Measurements from ENCODE around the gene S100A16.
"Not testable (repeated sequence)": the region's sequence is repeated elsewhere in the genome, so short reads cannot be mapped to it uniquely, and the experiment has no call there.

Gene S100A16, protein sequence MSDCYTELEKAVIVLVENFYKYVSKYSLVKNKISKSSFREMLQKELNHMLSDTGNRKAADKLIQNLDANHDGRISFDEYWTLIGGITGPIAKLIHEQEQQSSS

DNA sequence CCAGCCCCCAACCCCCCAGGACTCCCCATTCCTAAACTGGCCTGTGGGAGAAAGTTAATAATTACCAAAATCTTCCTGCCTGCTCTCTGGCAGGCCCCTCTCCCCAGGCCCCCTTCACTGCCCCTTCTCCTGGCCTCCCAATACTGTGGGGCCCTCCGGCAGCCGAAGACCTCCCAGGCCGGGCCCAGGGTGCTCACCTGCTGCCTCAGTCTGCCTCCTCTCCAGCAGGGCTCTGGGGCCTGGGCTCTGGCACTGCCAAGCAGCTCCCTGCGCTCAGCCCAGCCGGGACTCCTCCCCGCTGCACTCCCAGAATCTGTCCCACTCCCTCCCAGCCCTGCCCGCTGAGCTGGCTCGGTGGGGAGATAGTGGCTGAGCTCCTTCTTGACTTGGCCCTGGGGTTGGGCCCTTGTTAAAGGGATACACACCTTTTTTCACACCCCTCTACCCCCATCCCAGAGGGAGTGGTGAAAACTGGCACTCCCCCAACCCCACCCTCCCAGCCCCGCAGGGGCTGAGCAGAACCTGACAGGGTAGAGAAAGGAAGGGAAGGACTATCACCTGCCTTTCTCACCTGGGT, at the start of gene S100A16:
Gene S100A16, minus strand, starts transcription at position 383 of the 577 bp plus-strand sequence. CDS start 4,986 bp downstream, outside the sequence.
- DNase-seq = no peak

DNA sequence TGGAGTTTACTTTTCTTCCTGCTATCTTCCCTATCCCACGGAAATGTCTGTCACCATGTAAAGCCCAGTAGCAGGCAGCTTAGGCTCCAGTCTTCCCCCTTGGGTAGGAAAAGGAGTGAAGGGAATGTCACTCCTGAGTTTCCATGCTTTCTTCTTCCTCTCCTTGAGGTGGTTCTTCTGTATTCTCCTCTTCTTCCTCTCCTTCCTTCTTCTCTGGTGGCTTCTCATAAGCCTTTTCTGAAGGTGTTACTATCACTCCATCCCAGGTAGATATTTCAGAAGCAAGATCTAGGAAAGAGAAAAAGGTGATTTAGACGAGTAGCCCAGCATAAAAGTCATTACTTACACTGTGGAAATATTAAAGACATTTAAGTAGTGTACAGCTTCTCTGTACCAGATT, 49.3 kb upstream of the S100A16 start:
- DNase-seq = no peak

DNA sequence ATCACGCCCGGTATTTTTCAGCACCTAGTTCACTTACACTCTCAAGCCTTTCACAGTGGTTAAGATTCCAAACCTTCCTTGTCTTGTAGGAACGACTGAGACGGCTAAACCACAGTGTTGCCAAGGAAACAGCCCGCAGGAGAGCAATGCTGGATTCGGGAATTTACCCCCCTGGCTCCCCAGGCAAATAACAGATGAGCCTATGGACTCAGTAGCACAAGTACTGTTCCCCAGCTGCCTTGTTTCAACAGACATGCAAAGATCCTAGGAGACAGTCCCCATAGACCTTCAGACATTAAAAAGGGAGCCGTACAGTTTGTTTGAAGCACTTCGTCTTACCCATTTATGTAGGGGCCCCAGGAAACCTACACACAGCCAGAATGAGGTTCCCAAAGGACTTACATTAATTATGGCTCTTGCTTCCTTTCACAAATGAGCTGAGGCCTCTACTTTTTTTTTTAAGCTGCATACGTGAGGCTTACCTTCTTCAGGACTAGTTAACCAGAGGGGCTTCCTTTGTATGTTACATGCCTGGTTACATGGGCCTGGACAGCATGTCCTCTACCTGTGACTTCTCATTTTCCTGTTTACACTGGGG, 48.3 kb upstream of the S100A16 start:
- no peak for DNase-seq

DNA sequence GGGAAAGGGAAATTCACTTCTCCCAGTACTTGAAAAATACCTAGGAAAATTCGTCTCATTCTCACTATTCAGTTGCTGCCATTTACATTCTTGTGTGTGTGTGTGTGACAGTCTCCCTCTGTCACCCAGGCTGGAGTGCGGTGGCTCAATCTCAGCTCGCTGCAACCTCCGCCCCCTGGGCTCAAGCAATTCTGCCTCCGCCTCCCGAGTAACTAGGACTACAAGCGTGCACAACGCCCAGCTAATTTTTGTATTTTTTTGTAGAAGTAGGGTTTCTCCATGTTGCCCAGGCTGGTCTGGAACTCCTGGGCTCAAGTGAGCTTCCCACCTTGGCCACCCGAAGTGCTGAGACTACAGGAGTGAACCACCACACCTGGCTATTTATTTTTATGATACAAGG, 46.7 kb upstream of the S100A16 start:
- no peak for DNase-seq

DNA sequence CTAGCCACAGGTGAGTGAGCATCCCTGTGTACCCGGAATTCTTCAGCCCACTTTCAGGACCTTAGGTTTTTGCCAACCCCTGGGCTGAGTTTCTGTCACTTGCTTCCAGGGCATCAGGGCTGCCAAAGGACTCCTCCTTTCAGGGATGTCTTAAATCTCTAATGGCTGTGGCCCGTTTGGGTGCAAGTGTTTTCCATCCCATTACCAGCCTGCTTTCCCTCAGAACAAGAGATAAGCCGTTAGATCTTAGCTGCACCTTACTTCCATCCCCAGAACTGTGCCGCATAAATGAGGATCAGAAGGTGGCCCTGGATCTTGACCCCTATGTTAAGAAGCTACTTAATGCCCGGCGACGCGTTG, 46.2 kb upstream of the S100A16 start:
- DNase-seq = no peak

DNA sequence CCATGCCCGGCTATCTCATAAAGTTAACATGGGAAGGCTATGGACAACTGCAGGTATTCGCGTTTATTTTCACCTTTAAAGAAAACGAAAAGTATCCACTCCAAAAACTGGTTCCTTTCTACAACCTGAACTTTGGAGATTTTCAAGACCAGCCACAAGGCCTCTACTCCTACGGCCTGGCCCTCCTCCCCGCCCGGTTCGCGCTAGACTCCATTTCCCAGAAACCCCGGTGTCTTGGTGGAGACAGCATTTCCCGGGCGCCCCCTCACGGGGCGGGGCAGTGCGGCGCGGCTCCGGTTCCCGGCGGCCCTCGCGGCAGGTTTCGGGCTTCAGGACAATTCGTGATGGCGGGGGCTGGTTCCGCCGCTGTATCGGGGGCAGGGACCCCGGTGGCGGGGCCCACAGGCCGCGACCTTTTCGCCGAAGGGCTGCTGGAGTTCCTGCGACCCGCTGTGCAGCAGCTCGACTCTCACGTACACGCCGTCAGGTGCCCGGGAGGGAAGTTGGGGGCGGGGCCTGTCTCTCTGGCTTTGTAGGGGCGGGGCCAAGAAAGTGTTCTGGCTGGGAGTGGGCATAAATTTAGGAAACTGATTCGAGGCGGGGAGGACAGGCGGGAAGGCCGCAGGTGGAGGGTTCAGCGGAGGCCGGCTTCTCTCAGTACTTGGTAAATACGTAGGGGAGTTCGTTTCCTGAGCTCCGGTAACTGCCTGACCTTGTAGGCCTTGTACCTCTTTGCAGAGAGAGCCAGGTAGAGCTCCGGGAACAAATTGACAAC, 45.6 kb upstream of the S100A16 start, which contains the start of gene SNAPIN:
Gene SNAPIN, plus strand, starts transcription at position 304 of the 775 bp plus-strand sequence. Its CDS starts 41 bp downstream, at position 345.
- peak; percentile 98 for DNase-seq

DNA sequence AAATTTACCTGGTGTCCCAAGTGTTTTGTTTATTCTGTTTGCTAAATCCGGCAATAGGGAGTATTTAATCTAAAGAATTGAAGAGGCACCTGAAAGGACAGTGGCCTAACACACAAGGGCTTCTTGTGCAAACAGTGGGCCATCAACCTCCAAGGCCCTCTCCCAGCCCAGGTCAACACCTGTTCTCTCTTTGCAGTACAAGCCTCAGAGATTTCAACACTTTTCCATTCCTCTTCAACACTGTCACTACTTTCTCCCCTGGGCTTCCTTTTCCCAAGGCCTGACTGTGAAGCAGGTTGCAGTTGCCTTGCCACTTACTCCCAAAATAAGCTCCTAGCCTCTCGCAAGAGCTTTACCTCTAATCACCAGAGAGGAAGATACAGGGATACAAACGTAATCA, 42.4 kb upstream of the S100A16 start:
- no peak for DNase-seq

DNA sequence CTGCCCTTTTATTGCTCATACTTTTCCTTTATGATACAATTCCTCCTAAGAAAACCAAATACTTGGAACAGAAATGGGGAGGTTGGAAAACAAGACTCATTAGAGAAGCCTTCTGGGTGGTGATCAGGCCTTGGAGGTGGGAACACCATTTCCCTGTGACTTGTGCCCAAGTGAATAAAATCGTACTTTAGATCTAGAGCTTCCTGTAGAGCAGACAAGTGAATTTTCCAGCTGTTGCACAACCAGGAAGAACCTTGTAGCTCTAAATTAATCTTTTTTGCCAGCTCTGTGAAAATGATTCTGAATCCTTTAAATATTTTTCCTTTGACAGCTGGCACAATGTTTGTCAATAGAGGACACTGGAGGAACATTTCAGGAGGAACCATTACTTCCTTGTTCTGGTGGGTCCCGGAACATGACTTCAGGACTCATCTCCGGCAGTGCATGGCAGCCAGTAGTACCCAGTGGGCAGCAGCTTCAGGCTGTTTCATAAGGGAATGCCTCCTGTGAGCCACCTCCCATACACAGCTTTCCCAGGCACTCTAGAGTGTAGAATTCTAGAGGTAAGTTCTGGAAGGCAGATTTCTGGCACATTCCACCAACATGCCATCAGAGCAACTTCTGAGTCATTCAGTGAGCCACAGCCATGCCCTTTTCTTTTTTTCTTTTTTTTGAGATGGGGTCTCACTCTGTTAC, 40.0 kb upstream of the S100A16 start:
- DNase-seq = no peak

DNA sequence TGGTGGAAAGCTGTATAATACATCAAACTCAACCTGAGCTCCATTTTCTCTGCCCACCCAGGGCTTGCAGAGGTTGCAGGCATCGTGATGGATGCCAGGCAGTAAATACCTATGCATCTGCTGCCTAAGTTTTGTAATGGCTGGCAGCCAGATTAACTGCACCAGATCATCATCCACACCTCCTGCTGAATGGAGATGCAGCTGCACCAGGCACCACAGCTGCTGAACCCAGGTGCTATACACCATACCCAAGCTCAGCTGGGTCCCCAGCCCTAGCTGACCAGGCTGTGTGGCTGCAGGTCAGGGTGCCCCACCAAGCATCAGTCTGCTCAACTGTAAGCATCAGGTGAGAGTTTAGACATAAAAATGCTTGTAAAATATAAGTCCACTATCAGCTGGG, 38.8 kb upstream of the S100A16 start:
- DNase-seq = no peak

DNA sequence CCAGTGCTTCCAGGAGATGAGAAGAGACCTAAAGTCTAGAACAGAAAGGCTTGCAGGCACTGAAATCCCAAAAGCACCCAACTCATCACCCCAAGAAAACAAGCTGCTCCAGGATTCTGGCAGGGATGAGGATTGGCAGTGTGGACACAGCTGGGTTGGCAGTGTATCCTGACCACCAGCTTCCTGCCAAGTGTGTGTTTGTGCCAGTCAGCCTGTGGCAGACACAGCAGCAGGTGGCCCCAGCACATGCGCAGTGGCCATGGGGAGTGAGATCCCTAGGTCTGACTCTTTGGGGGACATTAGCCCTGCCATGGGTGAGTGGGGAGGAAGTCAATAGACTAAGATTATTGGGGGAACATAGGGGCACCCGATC, 36.9 kb upstream of the S100A16 start:
- DNase-seq = peak; percentile 29

DNA sequence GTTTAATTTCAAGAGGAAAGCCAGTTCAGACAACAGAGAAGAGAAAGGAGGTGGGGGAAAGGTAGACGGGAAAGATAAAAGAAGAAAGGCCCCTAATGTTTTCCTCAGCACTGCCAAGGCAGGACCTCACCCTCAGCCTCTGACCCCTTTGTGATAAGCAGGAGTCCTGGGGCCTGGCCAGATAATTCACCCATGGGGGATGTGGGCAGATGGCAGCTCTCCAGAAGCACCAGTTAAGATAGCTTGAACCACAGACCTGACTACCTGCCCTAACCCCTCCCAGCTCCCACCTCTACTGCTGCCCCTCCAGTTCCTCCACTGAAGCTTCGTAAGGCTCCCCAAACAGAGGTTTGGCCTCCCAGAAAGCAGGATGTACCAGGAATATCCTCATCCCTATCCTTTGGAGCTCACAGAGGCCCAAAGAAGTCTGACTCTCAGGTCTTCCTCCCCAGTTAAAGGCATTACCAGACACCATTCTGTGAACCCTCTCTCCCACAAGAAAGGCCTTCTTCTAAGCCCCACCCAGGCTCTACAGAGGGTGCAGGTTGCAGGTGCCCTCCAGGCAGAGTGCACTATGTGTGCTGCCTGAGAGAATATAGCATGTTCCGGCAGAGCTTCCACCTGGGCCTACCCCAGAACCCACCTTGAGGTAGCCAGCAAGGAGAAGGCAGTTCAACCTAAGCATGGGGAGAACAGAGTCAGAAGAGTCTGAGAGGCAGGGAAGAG, 36.4 kb upstream of the S100A16 start:
- DNase-seq = no peak

DNA sequence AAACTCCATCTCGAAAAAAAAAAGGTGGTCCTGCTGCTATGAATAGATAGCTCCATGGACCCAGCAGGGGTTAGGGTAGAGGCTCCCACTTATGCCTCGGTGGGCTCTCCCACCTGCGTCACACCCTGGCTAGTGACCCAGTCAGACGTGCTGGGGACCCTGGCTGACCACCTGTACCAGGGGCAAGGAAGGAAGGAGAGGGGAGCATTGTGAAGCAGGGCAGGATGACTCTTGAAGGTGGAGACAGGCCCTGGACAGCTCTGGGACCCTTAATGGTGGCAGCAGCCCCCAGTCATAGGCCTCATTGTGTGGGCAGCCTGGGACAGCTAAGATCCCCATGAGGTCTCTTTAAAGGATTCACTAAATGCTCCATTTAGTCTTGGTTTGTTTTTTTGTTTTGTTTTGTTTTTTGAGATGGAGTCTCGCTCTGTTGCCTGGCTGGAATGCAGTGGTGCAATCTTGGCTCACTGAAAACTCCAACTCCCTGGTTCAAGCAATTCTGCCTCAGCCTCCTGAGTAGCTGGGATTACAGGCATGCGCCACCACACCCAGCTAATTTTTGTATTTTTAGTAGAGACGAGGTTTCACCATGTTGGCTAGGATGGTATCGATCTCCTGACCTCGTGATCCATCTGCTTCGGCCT, 35.2 kb upstream of the S100A16 start:
- DNase-seq = no peak

DNA sequence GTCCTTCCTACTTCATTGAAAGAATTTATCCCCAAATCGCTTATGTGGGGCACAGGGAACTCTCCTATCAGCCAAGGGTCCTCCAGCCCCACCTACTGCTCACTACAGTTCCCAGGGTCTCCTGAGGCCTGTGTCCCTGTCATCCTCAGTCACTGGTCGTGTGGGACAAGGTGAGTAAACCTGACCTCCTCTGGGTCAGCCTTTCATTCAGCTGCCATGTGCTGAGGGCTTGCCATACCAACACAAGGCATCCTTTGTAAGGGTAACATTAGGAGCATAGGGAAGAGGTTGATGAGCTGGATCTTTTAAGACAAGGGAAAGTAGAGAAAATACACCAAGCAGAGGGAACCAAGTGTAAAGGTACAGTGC, 34.4 kb upstream of the S100A16 start:
- DNase-seq = no peak

DNA sequence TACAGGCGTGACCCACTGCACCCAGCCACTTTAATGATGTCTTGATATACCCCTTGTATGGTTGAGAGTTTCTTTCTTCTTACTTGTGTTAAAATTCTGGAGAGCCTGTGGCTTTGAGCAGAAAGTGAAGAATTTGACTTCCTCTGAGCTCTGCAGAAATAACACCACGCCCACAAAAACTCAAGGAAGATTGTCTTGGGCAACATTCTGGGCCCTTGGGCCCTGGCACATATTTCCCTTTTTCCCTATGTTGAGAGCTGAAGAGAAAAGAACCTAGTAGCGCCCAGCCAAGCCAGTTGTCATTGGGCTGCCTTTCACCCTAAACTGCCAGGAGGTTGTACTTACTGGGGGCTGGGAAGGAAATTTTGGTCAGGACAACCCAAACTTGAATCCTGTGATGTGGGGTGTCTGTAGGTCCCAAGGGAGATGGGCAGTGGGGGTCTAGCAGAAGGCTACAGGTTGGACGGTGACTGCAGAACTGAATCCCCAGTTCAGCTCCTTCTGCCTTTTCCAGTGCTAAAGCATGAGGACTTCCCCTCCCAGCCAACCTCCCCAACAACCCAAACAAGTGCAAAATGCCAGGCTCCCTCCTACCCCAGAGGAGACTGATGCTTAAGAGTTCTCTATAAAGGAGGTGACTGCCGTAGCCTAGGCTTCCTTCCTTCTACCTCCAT, 33.9 kb upstream of the S100A16 start:
- DNase-seq = no peak

DNA sequence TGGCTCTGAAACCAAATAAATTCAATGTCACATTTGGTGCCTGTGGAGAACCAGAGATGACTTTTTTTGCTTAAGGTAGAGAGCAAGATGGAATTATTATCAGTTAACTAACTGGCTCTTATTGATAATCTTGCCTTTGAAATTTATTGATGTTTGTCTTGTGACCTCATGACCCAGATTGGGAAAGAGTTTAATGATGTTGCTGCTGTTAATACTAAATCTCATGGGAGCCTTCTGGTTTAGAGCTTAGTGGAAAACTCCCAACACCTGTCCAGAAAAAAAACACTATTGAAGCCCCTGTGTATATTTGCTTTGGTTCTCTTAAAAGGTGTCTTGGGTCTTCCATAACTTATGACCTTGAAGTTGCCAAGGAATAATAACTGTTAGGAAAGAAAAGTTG, 30.9 kb upstream of the S100A16 start:
- no peak for DNase-seq

DNA sequence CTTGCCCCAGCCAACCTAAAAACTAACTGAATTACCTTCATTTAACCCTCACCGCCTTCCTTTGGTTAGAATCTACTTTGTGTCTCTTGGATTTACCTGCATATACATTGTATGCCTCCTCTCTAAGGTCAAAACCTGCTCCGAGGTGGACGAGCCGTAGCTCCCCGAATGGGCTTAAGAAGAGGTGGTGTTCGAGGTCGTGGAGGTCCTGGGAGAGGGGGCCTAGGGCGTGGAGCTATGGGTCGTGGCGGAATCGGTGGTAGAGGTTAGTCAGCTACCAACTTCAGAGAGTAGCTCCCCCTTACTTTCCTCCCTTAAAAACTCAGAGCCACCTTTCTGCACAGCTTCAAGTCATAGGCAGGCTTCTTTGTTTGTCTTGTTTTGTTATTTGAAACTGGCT, 30.2 kb upstream of the S100A16 start:
- no peak for DNase-seq

DNA sequence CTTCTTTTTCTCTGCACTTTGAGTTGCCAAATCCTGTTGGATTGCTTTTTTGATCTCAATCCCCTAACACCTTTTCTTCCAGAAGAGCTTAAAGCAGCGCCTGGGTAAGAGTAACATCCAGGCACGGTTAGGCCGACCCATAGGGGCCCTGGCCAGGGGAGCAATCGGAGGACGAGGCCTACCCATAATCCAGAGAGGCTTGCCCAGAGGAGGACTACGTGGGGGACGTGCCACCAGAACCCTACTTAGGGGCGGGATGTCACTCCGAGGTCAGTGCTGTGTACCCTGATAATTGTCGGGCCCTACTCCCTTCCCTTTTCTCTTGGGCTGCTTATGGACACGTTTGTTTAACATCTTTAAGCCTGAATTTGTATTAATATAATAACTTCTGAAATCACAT, 29.2 kb upstream of the S100A16 start:
- DNase-seq = no peak

DNA sequence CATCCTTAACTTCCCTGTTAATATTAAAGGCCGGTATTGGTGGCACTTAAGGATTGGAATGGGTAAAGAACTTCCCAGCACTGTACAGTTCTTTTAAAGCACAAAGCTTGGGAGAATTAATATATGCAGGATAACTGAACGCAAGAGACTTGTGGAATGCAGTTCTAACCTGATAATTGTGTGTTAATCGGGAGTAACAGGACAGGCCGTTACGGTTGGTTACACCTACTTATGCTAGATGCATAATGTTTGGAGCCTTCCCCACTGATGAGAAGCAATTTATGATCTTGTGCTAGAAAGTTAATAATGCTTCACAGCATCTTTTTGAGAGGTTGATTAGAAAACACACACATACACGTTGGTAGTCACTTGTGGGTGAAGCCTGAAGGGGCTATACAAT, 27.9 kb upstream of the S100A16 start:
- no peak for DNase-seq

DNA sequence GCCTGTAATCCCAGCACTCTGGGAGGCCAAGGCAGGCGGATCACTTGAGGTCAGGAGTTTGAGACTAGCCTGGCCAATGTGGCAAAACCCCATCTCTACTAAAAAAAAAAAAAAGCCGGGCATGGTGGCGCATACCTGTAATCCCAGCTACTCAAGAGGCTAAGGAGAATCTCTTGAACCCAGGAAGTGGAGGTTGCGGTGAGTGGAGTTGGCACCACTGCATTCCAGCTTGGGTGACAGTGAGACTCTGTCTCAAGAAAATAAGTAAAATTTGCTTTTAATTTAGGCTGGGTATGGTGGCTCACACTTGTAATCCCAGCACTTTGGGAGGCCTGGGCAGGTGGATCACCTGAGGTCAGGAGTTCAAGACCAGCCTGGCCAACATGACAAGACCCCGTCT, 27.3 kb upstream of the S100A16 start:
- not testable (repeated sequence) for DNase-seq

DNA sequence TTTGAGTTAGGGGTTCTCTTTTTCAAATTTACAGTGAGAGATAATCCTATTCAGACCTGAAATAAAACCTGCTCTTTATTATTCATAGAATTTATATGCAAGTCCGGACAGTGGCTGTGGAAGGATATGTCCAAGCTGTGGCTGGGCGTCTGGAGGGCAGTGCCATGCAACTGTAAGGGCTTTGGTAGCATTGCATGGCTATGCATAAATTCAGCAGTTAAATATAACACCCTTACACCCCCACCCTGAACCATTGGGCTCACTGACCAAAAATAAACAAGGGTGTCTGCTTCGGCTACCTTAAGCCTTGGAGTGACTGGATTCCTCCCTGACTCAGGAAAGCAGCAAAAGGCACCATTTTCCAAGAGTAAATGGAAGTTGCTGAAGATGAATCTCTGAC, 26.3 kb upstream of the S100A16 start:
- no peak for DNase-seq

DNA sequence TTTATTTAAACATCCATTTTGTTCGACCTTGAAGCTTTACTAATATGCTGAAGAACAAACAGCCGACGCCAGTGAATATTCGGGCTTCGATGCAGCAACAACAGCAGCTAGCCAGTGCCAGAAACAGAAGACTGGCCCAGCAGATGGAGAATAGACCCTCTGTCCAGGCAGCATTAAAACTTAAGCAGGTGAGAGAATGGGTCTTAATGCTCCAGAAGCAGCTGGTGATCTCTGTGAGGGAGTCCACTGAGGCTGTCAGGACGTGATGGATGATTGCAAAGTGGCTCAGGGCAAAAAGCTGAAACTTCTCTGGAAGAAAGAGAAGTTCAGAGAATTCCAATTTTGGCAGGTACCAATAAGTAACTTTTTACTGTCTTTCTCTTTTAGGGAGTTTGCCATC, 25.3 kb upstream of the S100A16 start:
- no peak for DNase-seq

DNA sequence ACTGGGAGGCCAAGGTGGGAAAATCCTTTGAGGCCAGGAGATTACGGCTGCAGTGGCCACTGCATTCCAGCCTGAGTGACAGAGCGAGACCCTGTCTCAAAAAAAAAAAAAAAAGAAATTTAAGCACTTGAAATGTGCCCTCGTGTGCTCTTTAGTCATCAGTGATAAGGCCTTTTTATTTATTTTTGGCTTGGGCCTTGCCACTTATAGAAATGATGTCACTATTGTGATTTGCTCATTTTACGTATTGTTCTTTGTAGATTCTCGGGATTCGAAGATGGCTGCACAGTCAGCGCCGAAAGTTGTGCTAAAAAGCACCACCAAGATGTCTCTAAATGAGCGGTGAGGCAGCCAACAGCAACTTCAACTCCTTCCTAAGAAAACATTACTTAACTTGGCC, 23.4 kb upstream of the S100A16 start:
- DNase-seq = no peak
